Parathyroid adenoma (tissue), 2 donors: ENCODE results near the gene BRD4.

Experiments used
- H2AFZ ChIP-seq: fragments of 300-600 bp; sonication (generic); one replicate; pipeline ENCODE4 v1.7.0; 2017; ENCODE audit warnings: antibody characterized with exemption, mild to moderate bottlenecking
- H3K27ac ChIP-seq: fragments of 300-600 bp; sonication (generic); one replicate; pipeline ENCODE4 v1.7.0; 2017
- H3K27me3 ChIP-seq: fragments of 300-600 bp; sonication (generic); one replicate; pipeline ENCODE4 v1.7.0; 2017; ENCODE audit warnings: low read length; ENCODE audit not compliant: control insufficient read depth, insufficient read depth
- H3K36me3 ChIP-seq: fragments of 300-600 bp; sonication (generic); one replicate; pipeline ENCODE4 v1.7.0; 2017; ENCODE audit warnings: low read length; ENCODE audit not compliant: control insufficient read depth, insufficient read depth
- H3K4me1 ChIP-seq: fragments of 300-600 bp; sonication (generic); one replicate; pipeline ENCODE4 v1.7.0; 2017; ENCODE audit warnings: control low read depth
- H3K4me2 ChIP-seq: fragments of 300-600 bp; sonication (generic); one replicate; pipeline ENCODE4 v1.7.0; 2017; ENCODE audit warnings: low read length
- H3K4me3 ChIP-seq: fragments of 300-600 bp; sonication (generic); one replicate; pipeline ENCODE4 v1.7.0; 2017; ENCODE audit warnings: low read depth, low read length
- H3K79me2 ChIP-seq: fragments of 300-600 bp; sonication (generic); one replicate; pipeline ENCODE4 v1.7.0; 2017; ENCODE audit warnings: control low read depth
- H3K9ac ChIP-seq: fragments of 300-600 bp; sonication (generic); one replicate; pipeline ENCODE4 v1.7.0; 2017; ENCODE audit warnings: mild to moderate bottlenecking
- H3K9me3 ChIP-seq: fragments of 300-600 bp; sonication (generic); one replicate; pipeline ENCODE4 v1.7.0; 2017; ENCODE audit warnings: low read length; ENCODE audit not compliant: control insufficient read depth
- TF ChIP-seq, protein P1 (sequence below): fragments of 300-600 bp; sonication (generic); IDR thresholded peaks from one replicate; pipeline ENCODE4 v1.7.0; 2017; ENCODE audit warnings: antibody characterized with exemption, mild to moderate bottlenecking
- donor health status: primary hyperparathyroidism.

BRD4 gene

DNA sequence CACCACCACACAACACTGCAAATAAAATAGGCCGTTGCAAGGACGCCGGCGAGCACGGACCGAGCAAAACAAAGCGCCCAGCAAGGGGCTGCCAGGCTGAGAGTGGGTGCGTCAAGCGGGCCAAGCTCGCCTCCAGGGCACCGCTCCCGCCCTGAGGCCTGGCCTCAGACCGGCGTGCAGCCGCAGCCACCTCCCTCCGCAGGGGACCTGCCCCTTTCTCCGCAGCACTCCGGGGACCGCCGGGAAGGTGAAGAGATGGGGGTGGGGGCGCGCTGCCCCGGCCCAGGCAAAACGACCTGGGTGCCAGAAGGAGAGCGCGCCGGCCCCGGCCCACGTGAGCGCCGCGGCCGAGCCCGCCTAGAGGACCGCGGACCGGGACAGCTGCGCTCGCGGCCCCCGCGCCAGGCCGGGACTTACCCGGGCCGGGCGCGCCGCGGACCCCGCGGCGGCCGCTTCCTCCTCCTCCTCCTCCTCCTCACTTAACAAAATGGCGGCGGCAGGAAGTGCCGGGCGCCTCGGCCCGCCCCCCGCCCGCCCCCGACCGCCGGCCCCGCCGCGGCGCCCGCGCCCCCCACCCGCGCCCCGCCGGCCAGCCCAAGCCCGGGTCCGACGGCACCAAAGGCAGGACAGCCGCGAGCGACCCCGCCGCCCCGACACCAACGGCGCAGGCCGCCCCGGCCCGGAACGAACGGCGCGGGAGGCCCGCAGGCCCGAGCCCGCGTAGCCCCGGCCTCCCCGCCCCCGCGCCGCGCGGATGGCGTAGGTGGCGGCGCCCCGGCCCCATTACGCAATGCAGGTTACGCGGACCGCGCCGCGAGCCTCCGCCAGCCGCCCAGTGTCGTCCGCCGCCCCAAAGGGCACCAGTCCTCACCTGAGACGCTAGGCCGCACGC lies 674 bp downstream of the BRD4 start:
- H3K9me3 ChIP-seq: no peaks in the 10 kb centered on the region
- TF ChIP-seq, protein P1, sequence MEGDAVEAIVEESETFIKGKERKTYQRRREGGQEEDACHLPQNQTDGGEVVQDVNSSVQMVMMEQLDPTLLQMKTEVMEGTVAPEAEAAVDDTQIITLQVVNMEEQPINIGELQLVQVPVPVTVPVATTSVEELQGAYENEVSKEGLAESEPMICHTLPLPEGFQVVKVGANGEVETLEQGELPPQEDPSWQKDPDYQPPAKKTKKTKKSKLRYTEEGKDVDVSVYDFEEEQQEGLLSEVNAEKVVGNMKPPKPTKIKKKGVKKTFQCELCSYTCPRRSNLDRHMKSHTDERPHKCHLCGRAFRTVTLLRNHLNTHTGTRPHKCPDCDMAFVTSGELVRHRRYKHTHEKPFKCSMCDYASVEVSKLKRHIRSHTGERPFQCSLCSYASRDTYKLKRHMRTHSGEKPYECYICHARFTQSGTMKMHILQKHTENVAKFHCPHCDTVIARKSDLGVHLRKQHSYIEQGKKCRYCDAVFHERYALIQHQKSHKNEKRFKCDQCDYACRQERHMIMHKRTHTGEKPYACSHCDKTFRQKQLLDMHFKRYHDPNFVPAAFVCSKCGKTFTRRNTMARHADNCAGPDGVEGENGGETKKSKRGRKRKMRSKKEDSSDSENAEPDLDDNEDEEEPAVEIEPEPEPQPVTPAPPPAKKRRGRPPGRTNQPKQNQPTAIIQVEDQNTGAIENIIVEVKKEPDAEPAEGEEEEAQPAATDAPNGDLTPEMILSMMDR: no peak
- H3K9ac ChIP-seq: peak overlapping the region; percentile 55
- peak overlapping the region; percentile 67 for H3K27ac ChIP-seq
- H3K4me2 ChIP-seq: peak overlapping the region; percentile 85
- no peaks in the 10 kb centered on the region for H3K36me3 ChIP-seq
- H3K4me1 ChIP-seq: peaks cover 32% of the 10 kb centered on the region
- no peaks in the 10 kb centered on the region for H3K27me3 ChIP-seq
- H2AFZ ChIP-seq: no peak overlapping the region
- H3K79me2 ChIP-seq: peaks cover 54% of the 10 kb centered on the region
- H3K4me3 ChIP-seq: peak overlapping the region; percentile 81

DNA sequence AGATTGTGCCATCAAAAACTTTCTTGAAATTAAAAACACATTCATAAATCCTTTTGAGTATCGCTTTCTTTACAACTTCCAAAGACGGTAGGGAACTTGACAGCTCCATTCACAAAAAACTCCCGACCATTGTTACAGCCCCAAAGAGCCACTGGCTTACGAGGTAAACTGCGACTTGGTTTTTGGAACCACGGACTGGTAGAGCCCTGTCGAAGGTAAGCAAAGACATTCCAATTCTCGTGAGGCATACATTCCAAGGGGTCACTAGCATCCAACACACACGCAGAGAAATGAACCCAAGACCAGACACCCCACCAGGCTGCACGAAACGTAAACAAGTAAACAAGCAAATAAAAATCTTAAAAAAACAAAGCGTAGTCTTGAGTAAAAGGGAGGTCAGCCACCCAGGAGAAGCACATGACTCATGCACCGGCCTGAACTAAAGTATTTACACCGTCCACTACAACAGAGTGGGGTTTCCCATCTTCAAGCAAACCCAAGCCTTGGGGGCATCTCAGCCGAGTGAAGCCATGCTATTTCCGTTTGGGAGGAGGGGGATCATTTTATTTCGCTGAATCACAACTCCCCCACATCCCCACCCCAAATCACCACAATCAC lies 1.4 kb downstream of the BRD4 start:
- no peaks in the 10 kb centered on the region for H3K9me3 ChIP-seq
- TF ChIP-seq, protein P1: no peak
- H2AFZ ChIP-seq: no peak overlapping the region
- H3K36me3 ChIP-seq: no peaks in the 10 kb centered on the region
- no peaks in the 10 kb centered on the region for H3K27me3 ChIP-seq
- H3K4me2 ChIP-seq: peak overlapping the region; percentile 85
- peak overlapping the region; percentile 67 for H3K27ac ChIP-seq
- H3K79me2 ChIP-seq: peaks cover 56% of the 10 kb centered on the region
- peak overlapping the region; percentile 81 for H3K4me3 ChIP-seq
- H3K9ac ChIP-seq: peak overlapping the region; percentile 55
- peaks cover 34% of the 10 kb centered on the region for H3K4me1 ChIP-seq

DNA sequence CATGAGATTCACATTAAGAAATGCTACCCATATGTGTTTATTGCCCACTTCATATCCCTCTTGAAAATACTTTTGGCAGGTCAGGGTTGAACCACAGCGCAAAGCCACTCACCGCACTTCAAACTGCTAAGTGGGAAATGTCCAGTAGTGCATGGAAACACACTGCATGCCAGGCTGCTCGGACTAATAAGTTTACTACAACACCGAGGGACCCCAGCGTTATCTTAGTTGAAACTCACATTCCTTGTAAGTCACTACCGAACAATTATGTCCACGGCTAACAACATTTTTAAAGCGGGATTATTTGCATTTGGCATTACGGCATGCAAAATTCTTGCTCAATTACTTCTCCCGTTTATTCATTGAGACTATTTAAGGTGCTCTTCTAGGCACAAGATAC lies 4.0 kb downstream of the BRD4 start:
- peaks cover 71% of the 10 kb centered on the region for H3K79me2 ChIP-seq
- no peaks in the 10 kb centered on the region for H3K36me3 ChIP-seq
- TF ChIP-seq, protein P1: no peak
- H2AFZ ChIP-seq: no peak overlapping the region
- H3K27ac ChIP-seq: no peak overlapping the region
- H3K27me3 ChIP-seq: no peaks in the 10 kb centered on the region
- H3K4me2 ChIP-seq: peak overlapping the region; percentile 27
- H3K4me1 ChIP-seq: peaks cover 56% of the 10 kb centered on the region
- no peaks in the 10 kb centered on the region for H3K9me3 ChIP-seq
- no peak overlapping the region for H3K4me3 ChIP-seq
- H3K9ac ChIP-seq: no peak overlapping the region

GRCh38 chr19:15324791-15325519 lies 7.4 kb downstream of the BRD4 start:
- H3K9ac ChIP-seq: no peak overlapping the region
- no peak overlapping the region for H2AFZ ChIP-seq
- H3K4me1 ChIP-seq: peaks cover 68% of the 10 kb centered on the region
- TF ChIP-seq, protein P1: no peak
- H3K27ac ChIP-seq: peak overlapping the region; percentile 55
- H3K27me3 ChIP-seq: no peaks in the 10 kb centered on the region
- H3K36me3 ChIP-seq: no peaks in the 10 kb centered on the region
- peaks cover 70% of the 10 kb centered on the region for H3K79me2 ChIP-seq
- no peaks in the 10 kb centered on the region for H3K9me3 ChIP-seq
- H3K4me2 ChIP-seq: peak overlapping the region; percentile 37
- no peak overlapping the region for H3K4me3 ChIP-seq
